Smooth muscle cell (in vitro differentiated cells): ENCODE results near the gene FA2H. TPM values are rescaled to one million over a fixed set of nuclear protein-coding genes. Genes with fewer than 3 reads are reported as not detected.

Experiments used
- DNase-seq: peaks from one replicate; lab custom pipeline; 2025; ENCODE audit not compliant: unreplicated experiment; lab: John Stamatoyannopoulos, UW
- H2AFZ ChIP-seq: fragments of 200-600 bp; sonication (generic); 2 replicates; pipeline ENCODE4 v1.6.0; 2016; ENCODE audit warnings: antibody characterized with exemption, low read depth, mild to moderate bottlenecking
- H3F3A ChIP-seq: fragments of 200-600 bp; sonication (generic); 2 replicates; pipeline ENCODE4 v1.6.0; 2017; ENCODE audit warnings: antibody characterized with exemption, low read depth
- H3K27ac ChIP-seq: fragments of 200-600 bp; sonication (generic); 2 replicates; pipeline ENCODE4 v1.5.1; 2016; ENCODE audit warnings: low read depth, mild to moderate bottlenecking
- H3K27me3 ChIP-seq: fragments of 200-600 bp; sonication (generic); 2 replicates; pipeline ENCODE4 v1.6.1; 2016; ENCODE audit warnings: low read depth, mild to moderate bottlenecking
- H3K36me3 ChIP-seq: fragments of 200-600 bp; sonication (generic); 2 replicates; pipeline ENCODE4 v1.5.1; 2016; ENCODE audit warnings: low read depth
- H3K4me1 ChIP-seq: fragments of 200-600 bp; sonication (generic); 2 replicates; pipeline ENCODE4 v1.5.1; 2016; ENCODE audit warnings: low read depth
- H3K4me2 ChIP-seq: fragments of 200-600 bp; sonication (generic); 2 replicates; pipeline ENCODE4 v1.6.0; 2016; ENCODE audit warnings: mild to moderate bottlenecking
- H3K4me3 ChIP-seq: fragments of 200-600 bp; sonication (generic); 2 replicates; pipeline ENCODE4 v1.5.1; 2016; ENCODE audit warnings: mild to moderate bottlenecking
- H3K79me2 ChIP-seq: fragments of 200-600 bp; sonication (generic); 2 replicates; pipeline ENCODE4 v1.6.0; 2016; ENCODE audit warnings: low read depth, mild to moderate bottlenecking
- H3K9ac ChIP-seq: fragments of 200-600 bp; sonication (generic); 2 replicates; pipeline ENCODE4 v1.6.0; 2016; ENCODE audit warnings: low read depth
- H3K9me3 ChIP-seq: fragments of 200-600 bp; sonication (generic); replicated peaks from 2 replicates; pipeline ENCODE4 v1.5.1; 2016; ENCODE audit warnings: low read depth
- H4K20me1 ChIP-seq: fragments of 200-600 bp; sonication (generic); 2 replicates; pipeline ENCODE4 v1.6.0; 2016; ENCODE audit warnings: low read depth
- WGBS: methylation state at CpG from one replicate; pipeline ENCODE4 v1.1.7; 2016; ENCODE audit warnings: low lambda C conversion rate; 5-methylcytosine and 5-hydroxymethylcytosine counted together
- polyA plus RNA-seq: library from polyadenylated mRNA; unstranded; fragments of >200 nt; fragmentation: Nextera tagmentation; extraction: Ambion mirVana; gene quantifications from 2 replicates; pipeline ENCODE4 v1.2.1, GENCODE V29; 2016
- total RNA-seq: library from RNA; depleted of rRNA; stranded (reverse); fragments of >200 nt; gene quantifications from 2 replicates; pipeline ENCODE4 v1.2.3, GENCODE V29; 2014
- TF ChIP-seq, protein P1 (sequence below): fragments of 200-600 bp; sonication (generic); IDR thresholded peaks from 2 replicates; pipeline ENCODE4 v1.5.1; 2017; ENCODE audit warnings: borderline replicate concordance, mild to moderate bottlenecking, antibody characterized with exemption; ENCODE audit not compliant: insufficient read depth, poor library complexity, severe bottlenecking

The FA2H gene
- total and polyA plus RNA-seq, 2 experiments from 2014 or later = not detected

DNA sequence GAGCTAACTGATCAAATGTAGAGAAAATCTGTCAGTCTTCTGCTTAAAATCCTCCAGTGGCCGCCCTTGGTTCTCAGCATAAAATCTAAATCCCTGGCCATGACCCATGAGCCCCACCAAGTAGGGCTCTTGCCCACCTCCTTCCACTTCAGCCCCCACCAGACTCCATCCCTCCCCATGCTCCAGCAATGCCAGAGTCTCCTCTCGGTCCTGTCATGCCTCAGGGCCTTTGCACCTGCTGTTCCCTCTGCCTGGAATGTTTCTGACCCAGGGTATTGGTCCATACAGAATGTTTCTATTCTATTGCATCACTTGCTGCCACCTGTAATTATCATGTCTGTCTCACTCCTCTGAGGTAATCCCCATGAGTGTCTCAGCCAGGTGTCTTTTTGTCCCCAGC lies 22.4 kb downstream of the FA2H start:
- peaks cover 3% of the 10 kb centered on the region for H3K27me3 ChIP-seq
- H2AFZ ChIP-seq = no peak overlapping the region
- DNase-seq = no peak
- H3K36me3 ChIP-seq = no peaks in the 10 kb centered on the region
- no peak overlapping the region for H3K4me2 ChIP-seq
- H3F3A ChIP-seq = no peaks in the 10 kb centered on the region
- no peak overlapping the region for H3K27ac ChIP-seq
- no peaks in the 10 kb centered on the region for H4K20me1 ChIP-seq
- H3K9ac ChIP-seq = no peak overlapping the region
- H3K4me1 ChIP-seq = peaks cover 15% of the 10 kb centered on the region
- TF ChIP-seq, protein P1, sequence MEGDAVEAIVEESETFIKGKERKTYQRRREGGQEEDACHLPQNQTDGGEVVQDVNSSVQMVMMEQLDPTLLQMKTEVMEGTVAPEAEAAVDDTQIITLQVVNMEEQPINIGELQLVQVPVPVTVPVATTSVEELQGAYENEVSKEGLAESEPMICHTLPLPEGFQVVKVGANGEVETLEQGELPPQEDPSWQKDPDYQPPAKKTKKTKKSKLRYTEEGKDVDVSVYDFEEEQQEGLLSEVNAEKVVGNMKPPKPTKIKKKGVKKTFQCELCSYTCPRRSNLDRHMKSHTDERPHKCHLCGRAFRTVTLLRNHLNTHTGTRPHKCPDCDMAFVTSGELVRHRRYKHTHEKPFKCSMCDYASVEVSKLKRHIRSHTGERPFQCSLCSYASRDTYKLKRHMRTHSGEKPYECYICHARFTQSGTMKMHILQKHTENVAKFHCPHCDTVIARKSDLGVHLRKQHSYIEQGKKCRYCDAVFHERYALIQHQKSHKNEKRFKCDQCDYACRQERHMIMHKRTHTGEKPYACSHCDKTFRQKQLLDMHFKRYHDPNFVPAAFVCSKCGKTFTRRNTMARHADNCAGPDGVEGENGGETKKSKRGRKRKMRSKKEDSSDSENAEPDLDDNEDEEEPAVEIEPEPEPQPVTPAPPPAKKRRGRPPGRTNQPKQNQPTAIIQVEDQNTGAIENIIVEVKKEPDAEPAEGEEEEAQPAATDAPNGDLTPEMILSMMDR = no peak
- H3K4me3 ChIP-seq = no peak overlapping the region
- WGBS = 94% methylated on average over 2 of the region's 2 CpGs
- H3K9me3 ChIP-seq = no peaks in the 10 kb centered on the region
- H3K79me2 ChIP-seq = no peaks in the 10 kb centered on the region

DNA sequence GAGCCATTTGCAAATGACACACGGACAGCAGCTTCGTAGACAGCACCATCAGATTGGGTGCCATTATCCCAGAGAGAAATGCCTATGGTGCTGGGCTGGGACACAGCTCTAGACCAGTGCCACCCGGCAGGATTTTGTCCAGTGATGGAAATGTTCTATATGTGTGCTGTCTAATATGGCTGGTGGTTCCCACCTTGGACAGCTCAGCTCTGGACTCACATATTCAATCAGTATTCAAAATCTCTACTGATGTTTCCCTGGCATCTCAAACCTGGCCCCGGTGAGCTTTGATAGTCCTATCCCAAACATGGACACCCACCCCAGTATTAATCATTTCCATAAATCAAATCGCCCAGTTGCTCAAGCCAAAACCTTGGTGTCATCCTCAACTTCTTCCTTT lies 23.0 kb downstream of the FA2H start:
- H3K27me3 ChIP-seq = no peaks in the 10 kb centered on the region
- H3K9ac ChIP-seq = no peak overlapping the region
- no peaks in the 10 kb centered on the region for H3F3A ChIP-seq
- 98% methylated on average over 5 of the region's 5 CpGs for WGBS
- no peak overlapping the region for H3K4me2 ChIP-seq
- H3K4me3 ChIP-seq = no peak overlapping the region
- no peak overlapping the region for H2AFZ ChIP-seq
- H4K20me1 ChIP-seq = no peaks in the 10 kb centered on the region
- no peaks in the 10 kb centered on the region for H3K79me2 ChIP-seq
- no peaks in the 10 kb centered on the region for H3K36me3 ChIP-seq
- DNase-seq = no peak
- H3K9me3 ChIP-seq = no peaks in the 10 kb centered on the region
- H3K4me1 ChIP-seq = peaks cover 15% of the 10 kb centered on the region
- H3K27ac ChIP-seq = no peak overlapping the region
- TF ChIP-seq, protein P1 = no peak

DNA sequence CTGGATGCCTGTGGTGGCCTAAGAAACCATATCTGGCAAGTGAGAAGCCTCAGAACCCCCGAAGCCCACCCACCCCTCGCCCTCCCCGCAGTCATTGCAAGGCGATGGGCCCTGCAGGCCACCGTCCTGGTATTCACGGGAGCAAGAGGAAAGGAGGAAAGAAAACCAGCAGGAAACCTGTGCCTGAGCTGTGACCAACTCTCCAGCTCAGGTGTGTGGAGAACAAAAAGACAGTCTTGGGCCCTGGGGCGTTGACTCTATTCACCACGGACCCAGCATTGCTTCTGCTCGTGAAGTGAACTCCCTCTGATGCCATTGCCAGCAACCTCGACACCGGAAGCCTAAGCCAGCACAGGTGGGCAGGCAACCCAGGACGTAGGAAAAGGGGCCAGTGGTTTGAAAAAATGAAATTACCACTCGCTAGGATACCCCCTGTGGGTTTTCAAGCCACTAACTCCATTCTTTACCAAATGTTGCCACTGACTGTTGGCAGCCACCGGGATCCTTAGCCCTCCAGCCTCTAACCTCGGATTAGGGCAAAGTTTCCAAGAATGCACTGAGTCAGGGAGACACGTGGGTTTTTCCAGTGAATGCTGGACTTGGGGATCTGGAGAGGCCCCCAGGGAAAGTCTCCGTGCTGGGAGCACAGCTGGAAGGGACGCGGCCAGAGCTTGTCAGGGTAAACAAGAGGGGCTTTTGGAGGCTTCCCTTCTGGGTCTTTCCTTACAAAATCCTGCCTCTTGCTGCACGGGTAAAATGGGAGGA lies 25.1 kb downstream of the FA2H start:
- TF ChIP-seq, protein P1 = no peak
- Histone ChIP-seq H2AFZ (peak overlapping the region; percentile 30), H3K36me3 (no peaks in the 10 kb centered on the region), H3F3A (no peaks in the 10 kb centered on the region), H3K4me3 (no peak overlapping the region), H3K9me3 (no peaks in the 10 kb centered on the region), H3K27me3 (no peaks in the 10 kb centered on the region), H3K27ac (peak overlapping the region; percentile 52), H3K9ac (no peak overlapping the region), H3K4me2 (peak overlapping the region; percentile 72), H4K20me1 (no peaks in the 10 kb centered on the region), H3K4me1 (peaks cover 15% of the 10 kb centered on the region), H3K79me2 (no peaks in the 10 kb centered on the region)
- WGBS = 25% methylated on average over 14 of the region's 20 CpGs
- DNase-seq = no peak

DNA sequence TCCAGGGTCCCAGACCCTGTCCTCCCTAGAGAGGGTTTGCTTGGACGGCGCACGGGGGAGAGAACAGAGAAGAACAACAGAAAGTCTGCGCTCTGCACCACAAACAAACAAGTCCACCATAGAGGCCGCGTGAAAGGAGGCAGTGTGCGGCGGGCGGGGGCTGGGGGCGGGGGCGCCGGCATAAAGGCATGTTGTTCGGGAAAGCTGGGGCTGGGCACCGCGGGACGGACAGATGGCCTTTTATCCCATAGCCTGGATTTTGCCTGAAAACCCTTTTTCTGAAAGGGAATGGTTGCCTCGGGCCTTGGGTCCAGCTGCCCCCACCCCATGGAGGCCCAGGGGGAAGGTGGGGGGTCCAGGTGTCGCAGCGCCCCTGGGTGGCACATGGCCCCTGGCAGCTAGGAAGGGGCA lies 26.0 kb downstream of the FA2H start:
- no peaks in the 10 kb centered on the region for H4K20me1 ChIP-seq
- H3F3A ChIP-seq = no peaks in the 10 kb centered on the region
- TF ChIP-seq, protein P1 = no peak
- no peaks in the 10 kb centered on the region for H3K9me3 ChIP-seq
- H3K36me3 ChIP-seq = no peaks in the 10 kb centered on the region
- no peak overlapping the region for H3K27ac ChIP-seq
- no peaks in the 10 kb centered on the region for H3K79me2 ChIP-seq
- WGBS = 97% methylated on average over 19 of the region's 19 CpGs
- H3K4me2 ChIP-seq = no peak overlapping the region
- H3K27me3 ChIP-seq = no peaks in the 10 kb centered on the region
- H3K4me3 ChIP-seq = no peak overlapping the region
- DNase-seq = no peak
- H2AFZ ChIP-seq = no peak overlapping the region
- H3K9ac ChIP-seq = no peak overlapping the region
- peaks cover 15% of the 10 kb centered on the region for H3K4me1 ChIP-seq
